B cell (primary cell): ENCODE measurements around the gene ACP5. TPM values are rescaled to one million over a fixed set of nuclear protein-coding genes. Genes with fewer than 3 reads are reported as not detected.

Experiments used
- ATAC-seq: fragments of 200-7000 bp; cut with Tn5 transposase; one replicate; pipeline ENCODE4 v1.10.0; 2021; ENCODE audit warnings: low read depth, mild to moderate bottlenecking, moderate number of reproducible peaks, moderate library complexity
- CTCF ChIA-PET: fragments of 350-600 bp; sonication (Branson Sonifier 250); formaldehyde crosslinking; loops from one replicate; lab custom pipeline; 2021; ENCODE audit warnings: antibody characterized with exemption, inconsistent platforms; lab: Charles Lee
- POLR2A ChIA-PET: fragments of 350-600 bp; sonication (Branson Sonifier 250); formaldehyde crosslinking; loops from one replicate; lab custom pipeline; 2021; ENCODE audit warnings: antibody characterized with exemption; lab: Charles Lee
- DNase-seq: peaks from one replicate; pipeline ENCODE4 v3.0.0; 2013
- H2AFZ ChIP-seq: 2 replicates; pipeline ENCODE4 v1.6.1; 2012; ENCODE audit warnings: mild to moderate bottlenecking, low read depth, low read length; ENCODE audit not compliant: insufficient read depth, poor library complexity, severe bottlenecking
- H3K27ac ChIP-seq, 2 donors: 1 replicate in 1 of 2; 2 replicates in 1 of 2; pipeline ENCODE4 v1.5.1; 2012 to 2013; ENCODE audit warnings: low read length in 2 of 2, mild to moderate bottlenecking in 2 of 2, moderate library complexity in 1 of 2
- H3K27me3 ChIP-seq, 4 experiments: fragments of 200-600 bp in 1 of 4; sonication (generic) in 1 of 4; replicated peaks in 1 of 4; 1 replicate in 2 of 4; 2 replicates in 2 of 4; pipeline versions ENCODE4 v1.6.1 to v1.7.0; 2013 to 2016; ENCODE audit warnings: low read length in 3 of 4, mild to moderate bottlenecking in 2 of 4, mixed read lengths in 1 of 4, moderate library complexity in 1 of 4; ENCODE audit not compliant: insufficient read depth in 4 of 4, control insufficient read depth in 3 of 4; ENCODE audit errors: control extremely low read depth in 1 of 4
- H3K36me3 ChIP-seq, 2 experiments: replicated peaks in 1 of 2; 1 replicate in 1 of 2; 2 replicates in 1 of 2; pipeline versions ENCODE4 v1.6.1 to v1.7.1; 2013; ENCODE audit warnings: low read length in 1 of 2; ENCODE audit not compliant: insufficient read depth in 2 of 2, control insufficient read depth in 1 of 2; ENCODE audit errors: control extremely low read depth in 1 of 2, extremely low read depth in 1 of 2
- H3K4me1 ChIP-seq, 2 donors: fragments of 200-600 bp in 1 of 2; sonication (generic) in 1 of 2; 1 replicate in 1 of 2; 2 replicates in 1 of 2; pipeline versions ENCODE4 v1.5.1 to v1.6.1; 2013 to 2017; ENCODE audit warnings: low read length in 2 of 2; ENCODE audit not compliant: control insufficient read depth in 2 of 2, insufficient read depth in 2 of 2
- H3K4me2 ChIP-seq: replicated peaks from 2 replicates; pipeline ENCODE3; 2012; ENCODE audit warnings: mild to moderate bottlenecking, low read depth, low read length; ENCODE audit not compliant: poor library complexity, severe bottlenecking
- H3K4me3 ChIP-seq, 5 experiments: fragments of 200-600 bp in 1 of 5; sonication (generic) in 1 of 5; 1 replicate in 3 of 5; 2 replicates in 2 of 5; pipeline versions ENCODE4 v1.5.1 to v1.7.0; 2011 to 2016; ENCODE audit warnings: low read length in 4 of 5, mild to moderate bottlenecking in 4 of 5, low read depth in 2 of 5, control low read depth in 1 of 5, moderate library complexity in 1 of 5; ENCODE audit not compliant: insufficient read depth in 1 of 5; ENCODE audit errors: control extremely low read depth in 1 of 5, extremely low read depth in 1 of 5
- H3K79me2 ChIP-seq: fragments of 200-600 bp; sonication (generic); one replicate; pipeline ENCODE4 v1.6.0; 2016; ENCODE audit warnings: low read length; ENCODE audit not compliant: control insufficient read depth, insufficient read depth
- H3K9ac ChIP-seq: fragments of 200-600 bp; sonication (generic); 2 replicates; pipeline ENCODE4 v1.6.1; 2017; ENCODE audit warnings: mild to moderate bottlenecking, low read length, moderate library complexity
- H3K9me3 ChIP-seq, 3 donors: one replicate each; pipeline versions ENCODE4 v1.6.1 to v1.7.1; 2013; ENCODE audit warnings: low read length in 2 of 3; ENCODE audit not compliant: control insufficient read depth in 2 of 3, insufficient read depth in 1 of 3; ENCODE audit errors: control extremely low read depth in 1 of 3
- H4K20me1 ChIP-seq: 2 replicates; pipeline ENCODE4 v1.6.0; 2012; ENCODE audit warnings: mild to moderate bottlenecking, low read length; ENCODE audit not compliant: insufficient read depth, control insufficient read depth, poor library complexity, severe bottlenecking
- H3K27ac Mint-ChIP-seq: one replicate; pipeline ENCODE4 v1.8.0; 2021; ENCODE audit warnings: mixed read lengths
- H3K27me3 Mint-ChIP-seq: one replicate; pipeline ENCODE4 v1.8.0; 2021; ENCODE audit warnings: mixed read lengths
- H3K4me1 Mint-ChIP-seq: one replicate; pipeline ENCODE4 v1.8.0; 2021; ENCODE audit warnings: mixed read lengths
- H3K4me3 Mint-ChIP-seq: one replicate; pipeline ENCODE4 v1.8.0; 2021; ENCODE audit warnings: mixed read lengths
- H3K9me3 Mint-ChIP-seq: one replicate; pipeline ENCODE4 v1.8.0; 2022; ENCODE audit warnings: mixed read lengths; ENCODE audit not compliant: insufficient read depth
- CTCF ChIP-seq: fragments of 200-600 bp; IDR thresholded peaks from one replicate; pipeline ENCODE4 v1.8.0; 2022; ENCODE audit warnings: antibody characterized with exemption, mild to moderate bottlenecking
- EZH2 ChIP-seq: IDR thresholded peaks from 2 replicates; pipeline ENCODE4 v1.6.1; 2012; ENCODE audit warnings: borderline replicate concordance, low read depth, mild to moderate bottlenecking, moderate library complexity, low read length; ENCODE audit not compliant: insufficient read depth, poor library complexity, severe bottlenecking
- WGBS: methylation state at CpG from one replicate; pipeline ENCODE4 v1.1.5; 2013; ENCODE audit warnings: missing lambda C conversion rate; ENCODE audit not compliant: insufficient coverage; 5-methylcytosine and 5-hydroxymethylcytosine counted together
- intact Hi-C: fragments of 100-400 bp; cut with micrococcal nuclease; formaldehyde crosslinking; loops from one replicate; pipeline ENCODE4 v1.10.0; 2022
- polyA plus RNA-seq: library from polyadenylated mRNA; depleted of rRNA; stranded (reverse); fragments of >200 nt; gene quantifications from 2 replicates; pipeline ENCODE4 v1.2.3, GENCODE V29; 2012
- total RNA-seq, 2 donors: library from RNA; stranded (reverse); fragments of 120-200 nt in 1 of 2; gene quantifications; 1 replicate in 1 of 2; 2 replicates in 1 of 2; pipeline versions ENCODE4 v1.2.3 to v1.2.4, GENCODE V29; 2013 to 2022

Gene ACP5
- total and polyA plus RNA-seq, 2 donors (not counting 1 experiment from before 2014, with no cell fraction given), result 151 to 169 TPM

GRCh38 chr19:11597202-11598102 lies 20.0 kb upstream of the ACP5 start, which contains the start of gene ZNF627:
TSS of gene ZNF627 (plus strand) at chr19:11597483. CDS start at chr19:11597628, 145 bp downstream.
- no peaks in the 10 kb centered on the region for H3K36me3 ChIP-seq
- H3K9ac ChIP-seq, result peak within 1 kb of the TSS; percentile 77
- H4K20me1 ChIP-seq, result peaks cover 4% of the 10 kb centered on the region
- peaks cover 14 to 27% of the 10 kb centered on the region in 2 donors for H3K4me1 ChIP-seq
- H3K4me3 Mint-ChIP-seq, result peak within 1 kb of the TSS; percentile 96
- H3K27me3 ChIP-seq, result no peaks in the 10 kb centered on the region
- peak within 1 kb of the TSS; percentile 88 for H2AFZ ChIP-seq
- CTCF ChIA-PET, result no interaction called here
- no peak for TF ChIP-seq CTCF
- TF ChIP-seq EZH2, result no peak
- peaks cover 43% of the 10 kb centered on the region for H3K79me2 ChIP-seq
- peak within 1 kb of the TSS; percentile 59 to 95 (median 85) for H3K4me3 ChIP-seq
- H3K27me3 Mint-ChIP-seq, result no peaks in the 10 kb centered on the region
- WGBS, result under 1% methylated on average over 65 of the region's 67 CpGs
- intact Hi-C loops, result loop anchor here (1.0 to 2.0 kb wide), 4 partner anchors 29 to 169 kb away; partner anchors contain the start of genes ECSIT and ZNF441
- H3K9me3 Mint-ChIP-seq, result no peaks in the 10 kb centered on the region
- ATAC-seq (peak; percentile 99), DNase-seq (peak; percentile 98)
- H3K27ac Mint-ChIP-seq, result peak within 1 kb of the TSS; percentile 94
- POLR2A ChIA-PET, result interaction anchor here (0.6 to 1.1 kb wide), 7 partner anchors 11 to 761 kb away, joined by 3 to 9 read pairs (median 4); no protein-coding TSS in a partner anchor
- H3K4me1 Mint-ChIP-seq, result peaks cover 34% of the 10 kb centered on the region
- peak within 1 kb of the TSS; percentile 87 to 88 for H3K27ac ChIP-seq
- H3K9me3 ChIP-seq, result no peaks in the 10 kb centered on the region
- peak within 1 kb of the TSS; percentile 86 for H3K4me2 ChIP-seq
